ENCODE data around the gene ARL13A.

DNA sequence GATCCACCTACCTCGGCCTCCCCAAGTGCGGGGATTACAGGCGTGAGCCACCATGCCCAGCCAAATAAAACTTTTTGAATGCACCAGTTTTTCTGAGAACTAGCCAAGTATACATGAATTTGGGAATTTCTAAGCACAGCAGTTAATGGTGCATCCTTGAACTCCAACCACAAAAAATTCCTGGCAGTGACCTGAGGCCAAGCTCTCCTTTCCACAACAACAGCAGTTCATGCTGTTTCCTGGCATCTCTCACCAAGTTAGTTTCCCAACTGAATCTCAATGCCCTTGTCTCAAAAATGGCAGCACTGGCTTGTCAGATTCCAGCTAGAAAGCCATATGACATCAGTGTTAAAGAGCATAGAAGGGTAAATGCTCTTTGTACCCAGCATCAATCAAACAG is 24.9 kb upstream of the ARL13A start:
- no peak for TF ChIP-seq EZH2phosphoT487 (IDR thresholded peaks at IDR 0.05; ENCODE audit: insufficient read depth, low read depth)
- TF ChIP-seq EZH2 (IDR thresholded peaks at IDR 0.05; ENCODE audit: insufficient read depth, poor library complexity, severe bottlenecking) = no peak
